DND-41 (cell line): Measurements from ENCODE around the gene MET.

Source experiments
- ATAC-seq: fragments of 200-7000 bp; cut with Tn5 transposase; 3 replicates; pipeline ENCODE4 v1.9.1; 2021; ENCODE audit warnings: low read depth; ENCODE audit not compliant: insufficient read depth
- DNase-seq: peaks from one replicate; pipeline ENCODE4 v3.0.0-alpha.2; 2020
- H2AFZ ChIP-seq: 2 replicates; pipeline ENCODE4 v1.6.0; 2012; ENCODE audit warnings: low read depth, low read length
- H3K27ac ChIP-seq: 2 replicates; pipeline ENCODE4 v1.5.1; 2012; ENCODE audit warnings: low read length, inconsistent platforms
- H3K27me3 ChIP-seq: fragments of 200-600 bp; sonication (generic); 2 replicates; pipeline ENCODE4 v1.6.0; 2012; ENCODE audit warnings: low read length, mild to moderate bottlenecking, inconsistent platforms; ENCODE audit not compliant: insufficient read depth, poor library complexity
- H3K36me3 ChIP-seq: 2 replicates; pipeline ENCODE4 v1.5.1; 2012; ENCODE audit warnings: low read length, inconsistent platforms; ENCODE audit not compliant: insufficient read depth
- H3K4me1 ChIP-seq: 2 replicates; pipeline ENCODE4 v1.5.1; 2012; ENCODE audit warnings: mild to moderate bottlenecking, low read length; ENCODE audit not compliant: insufficient read depth
- H3K4me2 ChIP-seq: 2 replicates; pipeline ENCODE4 v1.6.0; 2012; ENCODE audit warnings: mild to moderate bottlenecking, moderate library complexity, low read length, inconsistent platforms; ENCODE audit not compliant: insufficient read depth
- H3K4me3 ChIP-seq, 2 experiments: fragments of 200-600 bp in 1 of 2; shearing (Covaris generic) in 1 of 2; 2 replicates each; pipeline ENCODE4 v1.5.1; 2012 to 2016; ENCODE audit warnings: inconsistent platforms in 2 of 2, low read length in 2 of 2, mild to moderate bottlenecking in 2 of 2, low read depth in 1 of 2, moderate library complexity in 1 of 2
- H3K79me2 ChIP-seq: 2 replicates; pipeline ENCODE4 v1.6.0; 2012; ENCODE audit warnings: low read length, inconsistent platforms; ENCODE audit not compliant: insufficient read depth
- H3K9ac ChIP-seq: 2 replicates; pipeline ENCODE4 v1.6.0; 2012; ENCODE audit warnings: low read depth, mild to moderate bottlenecking, inconsistent platforms, low read length, moderate library complexity
- H3K9me3 ChIP-seq: 2 replicates; pipeline ENCODE4 v1.5.1; 2012; ENCODE audit warnings: low read length, moderate library complexity, mild to moderate bottlenecking, inconsistent platforms; ENCODE audit not compliant: insufficient read depth, severe bottlenecking
- H4K20me1 ChIP-seq: 2 replicates; pipeline ENCODE4 v1.6.0; 2012; ENCODE audit warnings: low read length; ENCODE audit not compliant: insufficient read depth
- CTCF ChIP-seq: IDR thresholded peaks from 2 replicates; pipeline ENCODE4 v1.5.1; 2012; ENCODE audit warnings: borderline replicate concordance, low read length, moderate library complexity, mild to moderate bottlenecking; ENCODE audit not compliant: poor library complexity, severe bottlenecking; ENCODE audit errors: extremely low read depth
- EZH2 ChIP-seq: IDR thresholded peaks from 3 replicates; pipeline ENCODE4 v1.6.1; 2012; ENCODE audit warnings: borderline replicate concordance, low read depth, mild to moderate bottlenecking, moderate library complexity, low read length, inconsistent platforms; ENCODE audit not compliant: severe bottlenecking

Gene MET

DNA sequence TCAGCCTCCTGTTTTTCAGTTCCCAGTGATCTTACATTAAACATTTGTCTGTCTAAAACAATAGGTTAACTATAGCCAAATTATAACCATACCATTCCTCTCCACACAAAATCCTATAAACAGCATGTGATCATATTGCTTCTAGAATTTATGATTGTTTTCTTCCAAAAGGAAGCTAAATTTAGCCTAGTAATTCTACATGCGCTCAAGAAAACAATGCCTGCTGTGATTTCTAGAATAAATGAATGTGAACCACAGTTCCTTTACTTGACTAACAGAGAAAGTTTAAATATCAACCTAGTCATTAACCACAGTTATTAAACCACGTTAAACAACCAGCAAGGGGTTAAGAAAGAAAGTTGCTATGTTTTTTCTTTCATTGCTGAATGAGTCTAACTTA, 26.4 kb downstream of the MET start:
- Histone ChIP-seq H3K4me3 (no peak overlapping the region), H3K9me3 (no peaks in the 10 kb centered on the region), H3K9ac (no peak overlapping the region), H3K79me2 (no peaks in the 10 kb centered on the region), H3K36me3 (no peaks in the 10 kb centered on the region), H4K20me1 (no peaks in the 10 kb centered on the region), H3K4me1 (no peaks in the 10 kb centered on the region), H3K27me3 (peaks cover 13% of the 10 kb centered on the region), H3K4me2 (no peak overlapping the region), H2AFZ (no peak overlapping the region), H3K27ac (no peak overlapping the region)
- no peak for DNase-seq
- no peak for ATAC-seq
- TF ChIP-seq CTCF = no peak
- no peak for TF ChIP-seq EZH2

DNA sequence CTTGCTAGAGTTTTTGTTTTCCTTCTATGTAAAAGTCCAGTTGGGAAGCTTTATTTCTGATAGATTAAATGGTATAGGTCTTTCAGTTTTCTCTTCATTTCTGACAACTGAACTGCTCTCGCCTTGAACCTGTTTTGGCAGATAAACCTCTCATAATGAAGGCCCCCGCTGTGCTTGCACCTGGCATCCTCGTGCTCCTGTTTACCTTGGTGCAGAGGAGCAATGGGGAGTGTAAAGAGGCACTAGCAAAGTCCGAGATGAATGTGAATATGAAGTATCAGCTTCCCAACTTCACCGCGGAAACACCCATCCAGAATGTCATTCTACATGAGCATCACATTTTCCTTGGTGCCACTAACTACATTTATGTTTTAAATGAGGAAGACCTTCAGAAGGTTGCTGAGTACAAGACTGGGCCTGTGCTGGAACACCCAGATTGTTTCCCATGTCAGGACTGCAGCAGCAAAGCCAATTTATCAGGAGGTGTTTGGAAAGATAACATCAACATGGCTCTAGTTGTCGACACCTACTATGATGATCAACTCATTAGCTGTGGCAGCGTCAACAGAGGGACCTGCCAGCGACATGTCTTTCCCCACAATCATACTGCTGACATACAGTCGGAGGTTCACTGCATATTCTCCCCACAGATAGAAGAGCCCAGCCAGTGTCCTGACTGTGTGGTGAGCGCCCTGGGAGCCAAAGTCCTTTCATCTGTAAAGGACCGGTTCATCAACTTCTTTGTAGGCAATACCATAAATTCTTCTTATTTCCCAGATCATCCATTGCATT, 27.1 kb downstream of the MET start:
- Histone ChIP-seq H3K36me3 (no peaks in the 10 kb centered on the region), H3K27me3 (peaks cover 13% of the 10 kb centered on the region), H3K4me3 (no peak overlapping the region), H3K9me3 (no peaks in the 10 kb centered on the region), H2AFZ (no peak overlapping the region), H3K4me1 (no peaks in the 10 kb centered on the region), H4K20me1 (no peaks in the 10 kb centered on the region), H3K4me2 (no peak overlapping the region), H3K9ac (no peak overlapping the region), H3K27ac (no peak overlapping the region), H3K79me2 (no peaks in the 10 kb centered on the region)
- no peak for ATAC-seq
- TF ChIP-seq CTCF (no peak), EZH2 (no peak)
- DNase-seq = no peak

GRCh38 chr7:116699722-116700120, 27.7 kb downstream of the MET start:
- peaks cover 13% of the 10 kb centered on the region for H3K27me3 ChIP-seq
- no peak overlapping the region for H3K27ac ChIP-seq
- no peaks in the 10 kb centered on the region for H3K9me3 ChIP-seq
- H3K36me3 ChIP-seq = no peaks in the 10 kb centered on the region
- H3K4me2 ChIP-seq = no peak overlapping the region
- no peak for TF ChIP-seq EZH2
- no peak for TF ChIP-seq CTCF
- no peaks in the 10 kb centered on the region for H3K79me2 ChIP-seq
- H3K4me1 ChIP-seq = no peaks in the 10 kb centered on the region
- H3K4me3 ChIP-seq = no peak overlapping the region
- ATAC-seq (no peak), DNase-seq (no peak)
- H3K9ac ChIP-seq = no peak overlapping the region
- H2AFZ ChIP-seq = no peak overlapping the region
- no peaks in the 10 kb centered on the region for H4K20me1 ChIP-seq
